ENCODE results near the gene CC2D2A.

GRCh38 chr4:15434091-15434490 lies 35.6 kb upstream of the CC2D2A start:
- TF ChIP-seq POLR2A (IDR thresholded peaks at IDR 0.05; ENCODE audit: insufficient read depth in 1 of 2, low read depth in 2 of 2, low read length in 2 of 2) (no peak), SP2 (CRISPR knock-in tag; IDR thresholded peaks at IDR 0.05) (no peak), BORCS8-MEF2B (CRISPR knock-in tag; IDR thresholded peaks at IDR 0.05) (no peak), U2AF1 (optimal IDR thresholded peaks at IDR 0.05; ENCODE audit: low read depth, low read length) (no peak), RERE (CRISPR knock-in tag; IDR thresholded peaks at IDR 0.05; ENCODE audit: low read depth) (no peak), SRY (CRISPR knock-in tag; IDR thresholded peaks at IDR 0.05) (no peak), MAX (IDR thresholded peaks at IDR 0.05) (no peak), NR2F2 (IDR thresholded peaks at IDR 0.05; ENCODE audit: borderline replicate concordance, low read depth) (no peak), MAF1 (CRISPR knock-in tag; IDR thresholded peaks at IDR 0.05; ENCODE audit: borderline replicate concordance) (no peak), ATF7 (IDR thresholded peaks at IDR 0.05) (no peak), ATF7 (CRISPR knock-in tag; IDR thresholded peaks at IDR 0.05) (no peak), EP300 (IDR thresholded peaks at IDR 0.05; ENCODE audit: low read depth in 2 of 2, low read length in 2 of 2) (no peak), EP300 (CRISPR knock-in tag; IDR thresholded peaks at IDR 0.05; ENCODE audit: borderline replicate concordance) (no peak), ZNF746 (CRISPR knock-in tag; IDR thresholded peaks at IDR 0.05) (no peak), ZFP36 (IDR thresholded peaks at IDR 0.05; ENCODE audit: borderline replicate concordance, low read depth, low read length, partially characterized antibody) (no peak)
- TF ChIP-seq, protein P1, sequence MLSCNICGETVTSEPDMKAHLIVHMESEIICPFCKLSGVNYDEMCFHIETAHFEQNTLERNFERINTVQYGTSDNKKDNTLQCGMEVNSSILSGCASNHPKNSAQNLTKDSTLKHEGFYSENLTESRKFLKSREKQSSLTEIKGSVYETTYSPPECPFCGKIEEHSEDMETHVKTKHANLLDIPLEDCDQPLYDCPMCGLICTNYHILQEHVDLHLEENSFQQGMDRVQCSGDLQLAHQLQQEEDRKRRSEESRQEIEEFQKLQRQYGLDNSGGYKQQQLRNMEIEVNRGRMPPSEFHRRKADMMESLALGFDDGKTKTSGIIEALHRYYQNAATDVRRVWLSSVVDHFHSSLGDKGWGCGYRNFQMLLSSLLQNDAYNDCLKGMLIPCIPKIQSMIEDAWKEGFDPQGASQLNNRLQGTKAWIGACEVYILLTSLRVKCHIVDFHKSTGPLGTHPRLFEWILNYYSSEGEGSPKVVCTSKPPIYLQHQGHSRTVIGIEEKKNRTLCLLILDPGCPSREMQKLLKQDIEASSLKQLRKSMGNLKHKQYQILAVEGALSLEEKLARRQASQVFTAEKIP (CRISPR knock-in tag; IDR thresholded peaks at IDR 0.05; ENCODE audit: borderline replicate concordance), result no peak
